Uterus (tissue), 4 donors: ENCODE data around the gene PRKAA1. TPM values are rescaled to one million over a fixed set of nuclear protein-coding genes. Genes with fewer than 3 reads are reported as not detected.
"Not testable (repeated sequence)": the region's sequence is repeated elsewhere in the genome, so short reads cannot be mapped to it uniquely, and the experiment has no call there.

Source experiments
- DNase-seq, 2 donors: peaks; one replicate each; pipeline ENCODE4 v3.0.0-alpha.2; 2019 to 2020
- H3K27ac ChIP-seq, 2 donors: fragments of 200-600 bp; sonication (generic); 1 replicate in 1 of 2; 2 replicates in 1 of 2; pipeline ENCODE4 v1.5.1; 2016 to 2018
- H3K27me3 ChIP-seq, 2 donors: fragments of 200-600 bp; sonication (generic); one replicate each; pipeline ENCODE4 v1.5.1; 2018 to 2019; ENCODE audit warnings: control low read depth in 1 of 2
- H3K36me3 ChIP-seq, 2 donors: fragments of 200-600 bp; sonication (generic); one replicate each; pipeline ENCODE4 v1.5.1; 2019; ENCODE audit warnings: control low read depth in 1 of 2
- H3K4me1 ChIP-seq, 2 donors: fragments of 200-600 bp; sonication (generic); one replicate each; pipeline ENCODE4 v1.5.1; 2018 to 2019; ENCODE audit warnings: control low read depth in 1 of 2
- H3K4me3 ChIP-seq, 2 donors: fragments of 200-600 bp; sonication (generic); 1 replicate in 1 of 2; 2 replicates in 1 of 2; pipeline ENCODE4 v1.5.1; 2018 to 2019; ENCODE audit warnings: mild to moderate bottlenecking in 1 of 2
- H3K9me3 ChIP-seq, 2 donors: fragments of 200-600 bp; sonication (generic); one replicate each; pipeline ENCODE4 v1.5.1; 2019; ENCODE audit warnings: control low read depth in 1 of 2
- CTCF ChIP-seq, 4 experiments: fragments of 200-600 bp in 2 of 4; fragments of 450-650 bp in 2 of 4; sonication (generic) in 2 of 4; IDR thresholded peaks; one replicate each; pipeline ENCODE4 v1.5.1; 2016 to 2019; ENCODE audit warnings: antibody characterized with exemption in 4 of 4, mild to moderate bottlenecking in 2 of 4, moderate library complexity in 1 of 4
- POLR2A ChIP-seq, 2 donors: fragments of 450-650 bp; IDR thresholded peaks; one replicate each; pipeline ENCODE4 v1.6.1; 2016; ENCODE audit warnings: antibody characterized with exemption in 2 of 2, mild to moderate bottlenecking in 1 of 2, moderate library complexity in 1 of 2
- intact Hi-C: fragments of 100-400 bp; cut with DNase I; formaldehyde crosslinking; loops from one replicate; pipeline ENCODE4 v1.15.1; 2023; ENCODE audit warnings: low total_unique reads
- total RNA-seq, 4 donors: library from RNA; depleted of rRNA in 3 of 4; stranded (reverse); fragments of >200 nt in 3 of 4; gene quantifications; one replicate each; pipeline versions ENCODE4 v1.1.0 to v1.2.4, GENCODE V29; 2014 to 2023
- donor health status: DM: yes; HTN: yes; CAD: no.

The PRKAA1 gene
- total RNA-seq, 4 donors from 2014 or later, result 36.6 to 143 (median 97.3) TPM

- Histone ChIP-seq H3K27ac (no peak overlapping the region), H3K4me3 (no peak overlapping the region), H3K36me3 (no peaks in the 10 kb centered on the region), H3K9me3 (no peaks in the 10 kb centered on the region), H3K27me3 (no peaks in the 10 kb centered on the region), H3K4me1 (peaks cover 0 to 2% of the 10 kb centered on the region in 2 donors)
- DNase-seq, result no peak
- intact Hi-C loops, result no loop called here
- no peak for TF ChIP-seq POLR2A (IDR thresholded peaks at IDR 0.05)
- TF ChIP-seq CTCF (IDR thresholded peaks at IDR 0.05), result no peak
These were observed 30.0 kb upstream of the PRKAA1 start for GRCh38 chr5:40828021-40828631.

- no peaks in the 10 kb centered on the region for H3K27me3 ChIP-seq
- no peaks in the 10 kb centered on the region for H3K36me3 ChIP-seq
- no peak overlapping the region for H3K4me3 ChIP-seq
- H3K9me3 ChIP-seq, result no peaks in the 10 kb centered on the region
- DNase-seq, result no peak
- no peaks in the 10 kb centered on the region for H3K4me1 ChIP-seq
- no peak overlapping the region for H3K27ac ChIP-seq
- intact Hi-C loops, result no loop called here
- no peak for TF ChIP-seq POLR2A (IDR thresholded peaks at IDR 0.05)
- no peak for TF ChIP-seq CTCF (IDR thresholded peaks at IDR 0.05)
These were observed 29.2 kb upstream of the PRKAA1 start for GRCh38 chr5:40827188-40827977.

- H3K4me1 ChIP-seq, result no peaks in the 10 kb centered on the region
- no peak overlapping the region for H3K27ac ChIP-seq
- H3K27me3 ChIP-seq, result no peaks in the 10 kb centered on the region
- DNase-seq, result no peak
- no peak overlapping the region for H3K4me3 ChIP-seq
- TF ChIP-seq POLR2A (IDR thresholded peaks at IDR 0.05) (no peak), CTCF (IDR thresholded peaks at IDR 0.05) (no peak)
- H3K9me3 ChIP-seq, result no peaks in the 10 kb centered on the region
- intact Hi-C loops, result no loop called here
- H3K36me3 ChIP-seq, result no peaks in the 10 kb centered on the region
These were observed 28.5 kb upstream of the PRKAA1 start for GRCh38 chr5:40826489-40827187.

- H3K36me3 ChIP-seq, intact Hi-C loops, H3K4me1 ChIP-seq: not testable (repeated sequence)
These were observed 27.4 kb upstream of the PRKAA1 start for GRCh38 chr5:40825461-40826043.

GRCh38 chr5:40823459-40823858, 25.3 kb upstream of the PRKAA1 start:
- Histone ChIP-seq H3K36me3 (no peaks in the 10 kb centered on the region), H3K27ac (no peak overlapping the region), H3K4me3 (no peak overlapping the region), H3K4me1 (no peaks in the 10 kb centered on the region), H3K9me3 (no peaks in the 10 kb centered on the region), H3K27me3 (no peaks in the 10 kb centered on the region)
- DNase-seq, result no peak
- TF ChIP-seq POLR2A (IDR thresholded peaks at IDR 0.05), result no peak
- no peak for TF ChIP-seq CTCF (IDR thresholded peaks at IDR 0.05)
- intact Hi-C loops, result no loop called here

More at GRCh38 chr5:40825461-40826043, 27.4 kb upstream of the PRKAA1 start:
- H3K4me3 ChIP-seq, DNase-seq, H3K27me3 ChIP-seq, H3K27ac ChIP-seq, H3K9me3 ChIP-seq: not testable (repeated sequence)
